Central memory CD4-positive, alpha-beta T cell (primary cell): ENCODE data around the gene ANKRD30A.
"Not testable (repeated sequence)": the region's sequence is repeated elsewhere in the genome, so short reads cannot be mapped to it uniquely, and the experiment has no call there.

Experiments
- DNase-seq: peaks from one replicate; pipeline ENCODE4 v3.0.0; 2022

Gene ANKRD30A

GRCh38 chr10:37269554-37270256 lies 144.3 kb downstream of the ANKRD30A start:
- no peak for DNase-seq

- no peak for DNase-seq
Measured at GRCh38 chr10:37275216-37275777, 149.9 kb downstream of the ANKRD30A start.

DNA sequence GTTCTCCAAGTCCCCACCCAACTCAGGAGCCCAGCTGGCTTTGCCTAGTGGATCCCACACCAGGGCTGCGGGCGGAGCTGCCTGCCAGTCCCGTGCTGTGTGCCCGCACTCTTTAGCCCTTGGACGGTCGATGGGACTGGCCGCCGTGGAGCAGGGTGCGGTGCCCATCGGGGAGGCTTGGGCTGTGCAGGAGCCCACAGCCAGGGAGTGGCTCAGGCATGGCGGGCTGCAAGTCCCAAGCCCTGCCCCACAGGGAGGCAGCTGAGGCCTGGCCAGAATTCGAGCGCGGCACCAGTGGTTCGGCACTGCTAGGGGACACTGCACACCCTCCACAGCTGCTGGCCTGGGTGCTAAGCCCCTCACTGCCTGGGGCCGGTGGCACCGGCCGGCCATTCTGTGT lies 159.7 kb downstream of the ANKRD30A start:
- DNase-seq: no peak

DNA sequence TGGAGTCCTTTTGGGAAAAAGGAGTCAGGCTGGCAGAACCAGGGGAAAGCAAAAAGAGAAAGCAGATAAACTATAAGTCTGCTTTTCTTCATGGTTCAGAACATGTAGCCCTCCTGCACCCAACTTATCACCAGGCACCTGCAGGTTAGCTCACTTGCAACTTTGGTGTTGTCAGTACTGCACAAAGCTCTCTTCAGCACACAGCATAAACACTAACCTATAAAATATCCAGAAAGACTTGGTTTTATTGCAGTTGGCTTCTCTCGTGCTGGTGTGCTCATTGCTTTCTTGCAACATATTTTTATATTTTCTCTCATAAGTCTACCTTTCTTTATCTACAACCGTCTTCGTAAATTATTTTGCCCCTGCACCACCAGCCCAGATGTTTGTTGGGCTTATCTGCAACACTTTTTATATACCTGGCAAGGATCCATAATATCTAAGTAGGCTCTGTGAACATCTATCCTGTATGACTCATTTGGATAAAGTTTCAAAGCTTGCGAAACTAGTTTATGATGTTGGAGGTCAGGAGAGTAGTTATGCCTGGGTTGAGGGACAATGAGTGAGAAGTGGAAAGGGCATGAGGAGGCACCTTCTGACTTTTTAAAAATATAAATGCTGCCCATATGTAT lies 164.6 kb downstream of the ANKRD30A start:
- no peak for DNase-seq

DNA sequence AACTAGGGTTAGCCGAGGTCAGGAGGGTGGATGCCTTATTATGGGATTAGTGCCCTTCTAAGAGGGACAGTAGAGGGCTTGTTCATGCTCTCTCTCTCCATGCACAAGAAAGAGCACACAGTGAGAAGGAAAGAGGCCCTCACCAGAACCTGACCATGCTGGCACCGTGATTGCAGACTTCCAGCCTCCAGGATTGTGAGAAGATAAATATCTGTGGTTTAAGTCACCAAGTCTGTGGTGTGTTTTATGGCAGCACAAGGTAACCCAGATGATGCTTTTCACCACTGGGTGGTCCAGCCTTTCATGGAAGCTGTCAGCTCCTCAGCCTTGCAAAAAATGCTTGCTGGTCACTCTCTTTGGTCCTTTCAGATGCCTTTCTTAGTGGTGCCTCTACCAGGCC lies 175.9 kb downstream of the ANKRD30A start:
- DNase-seq: no peak

- no peak for DNase-seq
Measured at GRCh38 chr10:37304036-37304435, 178.6 kb downstream of the ANKRD30A start.

DNA sequence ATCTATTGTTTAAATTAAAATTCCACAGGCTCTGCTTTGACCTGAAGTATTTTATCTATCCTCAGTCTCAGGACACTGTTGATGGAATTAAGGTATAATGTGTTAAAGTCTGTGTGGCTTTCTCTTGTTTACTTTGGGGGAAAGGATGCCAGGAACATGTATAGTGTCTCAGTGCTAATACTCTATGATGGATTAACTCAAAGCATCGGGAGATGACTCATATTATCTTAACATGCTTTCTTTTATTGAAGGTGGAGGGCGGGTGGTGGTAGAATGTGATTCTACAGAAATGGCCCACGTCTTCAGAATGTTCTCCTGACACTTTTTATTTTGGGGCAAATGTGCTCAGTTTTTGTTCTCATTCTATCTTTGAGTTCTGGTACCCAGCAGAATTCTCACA lies 189.0 kb downstream of the ANKRD30A start:
- DNase-seq: no peak

- DNase-seq: no peak
Measured at GRCh38 chr10:37314862-37315261, 189.5 kb downstream of the ANKRD30A start.

- DNase-seq: no peak
Measured at GRCh38 chr10:37344413-37344812, 219.0 kb downstream of the ANKRD30A start.

DNA sequence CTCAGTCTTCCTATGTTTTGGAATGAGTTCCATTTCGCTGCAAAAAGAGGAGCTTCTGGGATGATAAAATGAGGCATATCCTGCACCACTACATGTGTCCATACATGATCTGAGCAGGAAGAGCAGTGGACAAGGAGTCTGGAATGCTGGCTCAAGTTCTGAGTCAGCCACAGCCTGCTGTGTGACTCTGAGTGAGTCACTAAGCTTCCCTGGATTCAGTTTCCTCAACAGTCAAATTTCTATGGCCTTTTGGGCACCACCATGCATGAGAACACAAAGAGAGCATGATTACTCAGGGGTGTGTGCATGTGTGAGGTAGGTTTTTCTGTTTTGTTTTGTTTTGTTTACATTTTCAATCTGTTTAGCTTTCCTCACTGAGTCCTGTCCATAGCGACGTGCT lies 254.6 kb downstream of the ANKRD30A start:
- no peak for DNase-seq

DNA sequence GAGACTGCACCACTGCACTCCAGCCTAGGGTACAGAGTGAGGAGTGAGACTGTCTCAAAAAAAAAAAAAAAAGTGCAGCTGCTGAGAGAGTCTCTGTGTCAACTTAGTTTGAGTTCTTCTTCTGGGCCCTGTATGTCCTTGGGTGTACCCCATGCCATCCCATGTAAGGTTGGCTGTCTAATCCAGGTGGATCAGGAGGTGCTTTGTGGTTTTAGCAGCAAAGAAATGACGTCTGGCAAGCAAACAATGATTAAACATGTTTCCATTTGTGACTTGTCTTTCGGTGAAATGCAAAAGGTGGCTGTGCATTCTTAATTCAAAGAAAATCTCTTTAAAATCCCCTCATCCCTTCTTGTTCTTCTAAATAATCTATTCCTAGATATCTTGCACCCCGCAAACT lies 255.9 kb downstream of the ANKRD30A start:
- no peak for DNase-seq

- no peak for DNase-seq
Measured at GRCh38 chr10:37384923-37385322, 259.5 kb downstream of the ANKRD30A start.

- no peak for DNase-seq
Measured at GRCh38 chr10:37390926-37391325, 265.5 kb downstream of the ANKRD30A start.

GRCh38 chr10:37400774-37401173 lies 275.4 kb downstream of the ANKRD30A start:
- DNase-seq: not testable (repeated sequence)

- DNase-seq: no peak
Measured at GRCh38 chr10:37401225-37401624, 275.8 kb downstream of the ANKRD30A start.

DNA sequence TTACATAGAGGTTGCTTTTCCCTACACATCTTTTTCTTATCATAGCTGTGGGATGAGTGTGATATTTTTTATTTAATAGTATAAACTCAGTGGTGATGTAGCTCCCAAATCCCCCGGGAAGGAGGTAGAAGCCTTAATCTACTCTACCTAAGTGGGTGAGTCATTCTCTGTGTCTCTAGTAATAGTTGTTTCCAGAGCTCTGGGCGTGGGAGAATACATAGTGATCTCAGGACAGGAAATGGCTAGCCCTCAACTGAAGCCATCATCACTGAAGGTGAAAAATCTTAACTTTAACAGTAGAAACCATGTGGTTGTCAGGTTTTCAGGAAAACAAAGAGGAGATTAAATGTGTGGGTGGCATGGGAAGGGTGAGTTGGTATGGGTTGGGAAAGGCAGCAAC lies 278.4 kb downstream of the ANKRD30A start:
- DNase-seq: no peak
